H1 (cell line): Measurements from ENCODE around the gene RDH5. TPM values are rescaled to one million over a fixed set of nuclear protein-coding genes. Genes with fewer than 3 reads are reported as not detected.
A peak's percentile ranks its signal among the peaks of the same experiment; 100 is the strongest.

ENCODE experiments used
- CTCF ChIA-PET: fragments of 300-600 bp; sonication (Branson Sonifier 250); formaldehyde crosslinking; loops from one replicate; lab custom pipeline; 2021; ENCODE audit not compliant: partially characterized antibody; lab: Charles Lee
- POLR2A ChIA-PET: fragments of 300-600 bp; sonication (Branson Sonifier 250); formaldehyde crosslinking; loops from one replicate; lab custom pipeline; 2021; ENCODE audit warnings: inconsistent platforms; ENCODE audit not compliant: partially characterized antibody; lab: Charles Lee
- DNase-seq, 2 experiments: peaks; one replicate each; pipeline versions ENCODE4 v3.0.0 to v3.0.0-alpha.2; 2010 to 2022; ENCODE audit warnings: low spot score in 2 of 2, low read depth in 1 of 2, mixed read lengths in 1 of 2
- FAIRE-seq: peaks from 2 replicates; lab custom pipeline; 2011; peaks lifted over from hg19 to GRCh38; lab: Jason Lieb, UNC
- H2AFZ ChIP-seq: 2 replicates; pipeline ENCODE4 v1.8.1; 2012; ENCODE audit warnings: low read length, inconsistent platforms
- H2AK5ac ChIP-seq: 2 replicates; pipeline ENCODE4 v1.6.1; 2013; ENCODE audit warnings: low read depth, low read length
- H2BK120ac ChIP-seq: replicated peaks from 2 replicates; pipeline ENCODE3; 2013; ENCODE audit warnings: low read depth, low read length, inconsistent platforms
- H2BK12ac ChIP-seq: 2 replicates; pipeline ENCODE4 v1.6.1; 2013; ENCODE audit warnings: low read depth, low read length
- H2BK15ac ChIP-seq: 2 replicates; pipeline ENCODE4 v1.6.1; 2013; ENCODE audit warnings: low read length
- H2BK20ac ChIP-seq: 2 replicates; pipeline ENCODE4 v1.6.1; 2013; ENCODE audit warnings: low read length
- H2BK5ac ChIP-seq: 2 replicates; pipeline ENCODE4 v1.6.1; 2013; ENCODE audit warnings: low read depth, low read length
- H3K14ac ChIP-seq: 2 replicates; pipeline ENCODE4 v1.6.1; 2013; ENCODE audit warnings: inconsistent platforms; ENCODE audit not compliant: insufficient read length
- H3K18ac ChIP-seq: 2 replicates; pipeline ENCODE4 v1.6.1; 2013; ENCODE audit warnings: low read length; ENCODE audit errors: extremely low read depth
- H3K23ac ChIP-seq: 2 replicates; pipeline ENCODE4 v1.6.1; 2013; ENCODE audit warnings: inconsistent platforms; ENCODE audit not compliant: insufficient read length
- H3K23me2 ChIP-seq: 2 replicates; pipeline ENCODE4 v1.6.1; 2013; ENCODE audit warnings: low read depth, low read length
- H3K27ac ChIP-seq: 2 replicates; pipeline ENCODE4 v1.6.1; 2011; ENCODE audit warnings: low read depth, low read length, inconsistent platforms
- H3K27me3 ChIP-seq, 4 experiments: replicated peaks in 1 of 4; 1 replicate in 1 of 4; 2 replicates in 3 of 4; pipeline versions ENCODE4 v1.6.1 to v1.8.1; 2011 to 2013; ENCODE audit warnings: low read length in 3 of 4, mild to moderate bottlenecking in 3 of 4, inconsistent platforms in 2 of 4, mixed read lengths in 2 of 4, moderate library complexity in 1 of 4; ENCODE audit not compliant: control insufficient read depth in 3 of 4, insufficient read depth in 3 of 4; ENCODE audit errors: extremely low read depth in 1 of 4
- H3K36me3 ChIP-seq, 4 experiments: 2 replicates each; pipeline versions ENCODE4 v1.6.1 to v1.8.1; 2011 to 2013; ENCODE audit warnings: mild to moderate bottlenecking in 4 of 4, low read length in 3 of 4, moderate library complexity in 2 of 4, control low read depth in 1 of 4, inconsistent platforms in 1 of 4; ENCODE audit not compliant: insufficient read depth in 4 of 4, control insufficient read depth in 2 of 4
- H3K4ac ChIP-seq: replicated peaks from 2 replicates; pipeline ENCODE3; 2013; ENCODE audit warnings: low read length, low read depth, mixed read lengths, inconsistent platforms; ENCODE audit not compliant: insufficient read length
- H3K4me1 ChIP-seq, 4 experiments: replicated peaks in 1 of 4; 1 replicate in 1 of 4; 2 replicates in 3 of 4; pipeline versions ENCODE4 v1.6.1 to v1.8.1; 2011 to 2013; ENCODE audit warnings: low read length in 3 of 4, inconsistent platforms in 2 of 4, mixed read lengths in 1 of 4; ENCODE audit not compliant: insufficient read depth in 4 of 4, control insufficient read depth in 3 of 4
- H3K4me2 ChIP-seq, 2 experiments: 2 replicates each; pipeline versions ENCODE4 v1.6.1 to v1.8.1; 2011 to 2013; ENCODE audit warnings: low read depth in 2 of 2, low read length in 2 of 2, control low read depth in 1 of 2, inconsistent platforms in 1 of 2, mild to moderate bottlenecking in 1 of 2; ENCODE audit not compliant: insufficient read depth in 1 of 2
- H3K4me3 ChIP-seq, 4 experiments: fragments of 200-600, 300-600 bp in 1 of 4; sonication (generic), shearing (Covaris generic), sonication (Bioruptor Twin) in 1 of 4; 2 replicates each; pipeline versions ENCODE4 v1.5.1 to v1.8.1; 2011 to 2016; ENCODE audit warnings: low read length in 4 of 4, low read depth in 3 of 4, control low read depth in 2 of 4, inconsistent platforms in 2 of 4, mild to moderate bottlenecking in 2 of 4, mixed read lengths in 1 of 4, moderate library complexity in 1 of 4; ENCODE audit not compliant: insufficient read depth in 2 of 4; ENCODE audit errors: extremely low read depth in 1 of 4
- H3K56ac ChIP-seq: replicated peaks from 2 replicates; pipeline ENCODE3; 2013; ENCODE audit warnings: low read depth, mild to moderate bottlenecking, mixed read lengths, low read length, inconsistent platforms; ENCODE audit not compliant: insufficient read length
- H3K79me1 ChIP-seq: 2 replicates; pipeline ENCODE4 v1.6.1; 2013; ENCODE audit warnings: low read depth, low read length, control low read depth
- H3K79me2 ChIP-seq, 2 experiments: 2 replicates each; pipeline versions ENCODE4 v1.6.1 to v1.8.1; 2012 to 2013; ENCODE audit warnings: low read length in 2 of 2, mild to moderate bottlenecking in 2 of 2, inconsistent platforms in 1 of 2; ENCODE audit not compliant: insufficient read depth in 2 of 2, control insufficient read depth in 1 of 2
- H3K9ac ChIP-seq, 4 experiments: replicated peaks in 1 of 4; 1 replicate in 1 of 4; 2 replicates in 3 of 4; pipeline versions ENCODE4 v1.6.1 to v1.8.1; 2011 to 2013; ENCODE audit warnings: low read depth in 3 of 4, low read length in 3 of 4, control low read depth in 2 of 4, mild to moderate bottlenecking in 2 of 4, moderate library complexity in 2 of 4, inconsistent platforms in 1 of 4; ENCODE audit errors: extremely low read depth in 1 of 4
- H3K9me3 ChIP-seq, 2 experiments: 2 replicates each; pipeline versions ENCODE4 v1.6.1 to v1.8.1; 2012 to 2013; ENCODE audit warnings: mild to moderate bottlenecking in 2 of 2, moderate library complexity in 2 of 2, control low read depth in 1 of 2, inconsistent platforms in 1 of 2, low read depth in 1 of 2, low read length in 1 of 2, mixed read lengths in 1 of 2; ENCODE audit not compliant: insufficient read depth in 2 of 2
- H4K20me1 ChIP-seq, 2 experiments: replicated peaks in 1 of 2; 2 replicates each; pipeline versions ENCODE3 to v1.8.1; 2011 to 2013; ENCODE audit warnings: inconsistent platforms in 2 of 2, low read length in 2 of 2, mild to moderate bottlenecking in 1 of 2; ENCODE audit not compliant: insufficient read depth in 2 of 2, control insufficient read depth in 1 of 2
- H4K5ac ChIP-seq: 2 replicates; pipeline ENCODE4 v1.6.1; 2013; ENCODE audit warnings: low read length, low read depth, mixed read lengths, inconsistent platforms; ENCODE audit not compliant: insufficient read length
- H4K8ac ChIP-seq: 2 replicates; pipeline ENCODE4 v1.8.0; 2013; ENCODE audit warnings: mild to moderate bottlenecking, moderate library complexity, low read length, inconsistent platforms; ENCODE audit not compliant: insufficient read depth; ENCODE audit errors: extremely low read depth
- H4K91ac ChIP-seq: replicated peaks from 2 replicates; pipeline ENCODE3; 2013; ENCODE audit warnings: low read length, mixed read lengths, inconsistent platforms; ENCODE audit not compliant: insufficient read length
- ATF2 ChIP-seq: IDR thresholded peaks from 2 replicates; pipeline ENCODE4 v1.6.1; 2012; ENCODE audit warnings: low read length, inconsistent platforms
- BACH1 ChIP-seq: IDR thresholded peaks from 2 replicates; pipeline ENCODE4 v1.6.1; 2012; ENCODE audit warnings: low read length, improper control_type of control experiment
- CHD1 ChIP-seq: IDR thresholded peaks from 2 replicates; pipeline ENCODE4 v1.6.1; 2012; ENCODE audit warnings: low read depth, low read length, improper control_type of control experiment
- EZH2 ChIP-seq: fragments of 200-600 bp; sonication (generic); IDR thresholded peaks from 2 replicates; pipeline ENCODE4 v1.7.1; 2012; ENCODE audit warnings: low read depth, mild to moderate bottlenecking, moderate library complexity, low read length, inconsistent platforms; ENCODE audit not compliant: severe bottlenecking
- MAX ChIP-seq: IDR thresholded peaks from 2 replicates; pipeline ENCODE4 v1.6.1; 2012; ENCODE audit warnings: inconsistent platforms
- RAD21 ChIP-seq, 2 experiments: IDR thresholded peaks in 1 of 2; conservative IDR thresholded peaks in 1 of 2; 2 replicates each; pipeline ENCODE4 v1.6.1; 2011; ENCODE audit warnings: low read depth in 2 of 2, low read length in 2 of 2, improper control_type of control experiment in 1 of 2, inconsistent platforms in 1 of 2, mild to moderate bottlenecking in 1 of 2, moderate library complexity in 1 of 2
- SRF ChIP-seq: IDR thresholded peaks from 2 replicates; pipeline ENCODE4 v1.6.1; 2011; ENCODE audit warnings: mild to moderate bottlenecking, low read depth, low read length, moderate library complexity
- SUZ12 ChIP-seq: fragments of 200-600 bp; sonication (generic); IDR thresholded peaks from 2 replicates; pipeline ENCODE4 v1.6.1; 2012; ENCODE audit warnings: mild to moderate bottlenecking, inconsistent platforms, low read length, moderate library complexity, mixed read lengths
- TEAD4 ChIP-seq: IDR thresholded peaks from 2 replicates; pipeline ENCODE4 v1.6.1; 2012; ENCODE audit warnings: low read depth, low read length, inconsistent platforms, mixed read lengths
- WGBS, 2 experiments: shearing (Covaris generic) in 1 of 2; methylation state at CpG; one replicate each; pipeline versions ENCODE4 v1.1.6 to v1.1.7; 2013 to 2015; ENCODE audit warnings: low lambda C conversion rate in 2 of 2, mixed read lengths in 2 of 2, inconsistent platforms in 1 of 2, low coverage in 1 of 2, missing lambda C conversion rate in 1 of 2; ENCODE audit not compliant: insufficient replicate concordance in 2 of 2, insufficient coverage in 1 of 2, insufficient read length in 1 of 2; ENCODE audit errors: extremely low coverage in 1 of 2, missing lambda C conversion rate in 1 of 2; 5-methylcytosine and 5-hydroxymethylcytosine counted together
- polyA plus RNA-seq, 7 experiments: library from polyadenylated mRNA; depleted of rRNA in 3 of 7; stranded (reverse) in 5 of 7; unstranded in 2 of 7; fragments of >200 nt in 5 of 7; fragments of 200-250 nt in 2 of 7; gene quantifications; 1 replicate in 5 of 7; 2 replicates in 1 of 7; 4 replicates in 1 of 7; pipeline versions ENCODE4 v1.2.1 to v1.2.3, GENCODE V29; 2011 to 2013; ENCODE audit warnings: missing spikeins in 2 of 7, mixed read lengths in 2 of 7
- total RNA-seq: library from RNA; stranded (reverse); fragmentation: NEBNext Ultra II Directional; extraction: Animal tissue kit (Norgen Biotek cat#: 25700); gene quantifications from 2 replicates; pipeline ENCODE4 v1.2.1, GENCODE V29; 2021

RDH5 gene
- total and polyA plus RNA-seq, 2 of the 8 experiments (the other 6 are each of a cell fraction or from before 2014, with no cell fraction given) = 4.2 to 6.0 TPM

- Histone ChIP-seq H4K5ac (no peak overlapping the region), H2BK120ac (no peak overlapping the region), H3K36me3 (peaks cover 0 to 3% (median under 1%) of the 10 kb centered on the region in 4 experiments; a peak in 2 of 8 replicates), H3K56ac (no peak overlapping the region), H3K9me3 (no peaks in the 10 kb centered on the region), H2BK20ac (no peak overlapping the region), H3K9ac (no peak overlapping the region), H3K23me2 (peaks cover 15% of the 10 kb centered on the region), H4K8ac (no peak overlapping the region), H4K91ac (no peak overlapping the region), H3K18ac (no peak overlapping the region), H2AFZ (no peak overlapping the region), H3K4me3 (no peak overlapping the region), H3K23ac (no peak overlapping the region), H3K14ac (no peak overlapping the region), H3K4me1 (peaks cover 0 to 21% (median 8%) of the 10 kb centered on the region in 4 experiments; a peak in 5 of 7 replicates), H3K27ac (no peak overlapping the region), H2BK5ac (no peak overlapping the region), H3K79me1 (peaks cover 14% of the 10 kb centered on the region; the same call in 1 of the 2 replicates), H3K4ac (no peak overlapping the region), H2AK5ac (no peak overlapping the region), H2BK15ac (no peak overlapping the region), H3K4me2 (peak overlapping the region in 1 of 2 experiments; percentile 100; a peak in 1 of 4 replicates), H4K20me1 (peaks cover 0 to 13% of the 10 kb centered on the region in 2 experiments), H2BK12ac (no peak overlapping the region), H3K27me3 (peaks cover 0 to 3% (median 0%) of the 10 kb centered on the region in 4 experiments; a peak in 3 of 7 replicates), H3K79me2 (peaks cover 0 to 32% of the 10 kb centered on the region in 2 experiments; a peak in 2 of 4 replicates)
- ChIA-PET CTCF (interaction anchor here (0.6 to 5.1 kb wide), 13 partner anchors 8 to 1089 kb away, joined by 3 to 38 read pairs (median 6); partner anchors contain the start of gene RDH5), POLR2A (interaction anchor here (3.6 kb wide), 1 partner anchor 13 kb away, joined by 39 read pairs; the partner anchor contains the start of gene BLOC1S1)
- FAIRE-seq (no peak), DNase-seq (no peak)
- WGBS, 2 experiments = 88% methylated on average over 6 of the region's 6 CpGs; no CpG with 5 or more reads in 1 of the 2 experiments
- TF ChIP-seq RAD21 (IDR thresholded peaks at IDR 0.05 in 1 of 2, conservative IDR thresholded peaks at IDR 0.05 in 1 of 2; ENCODE audit: low read depth in 2 of 2, low read length in 2 of 2) = no peak
- no peak for TF ChIP-seq CHD1
- no peak for TF ChIP-seq SRF
- TF ChIP-seq MAX = no peak
- TF ChIP-seq TEAD4 = no peak
- no peak for TF ChIP-seq SUZ12
- TF ChIP-seq ATF2 = no peak
- no peak for TF ChIP-seq EZH2
- no peak for TF ChIP-seq BACH1
These were observed 16.1 kb upstream of the RDH5 start for GRCh38 chr12:55703901-55704761.
